ENCODE data around the gene RANBP9.

Gene RANBP9

DNA sequence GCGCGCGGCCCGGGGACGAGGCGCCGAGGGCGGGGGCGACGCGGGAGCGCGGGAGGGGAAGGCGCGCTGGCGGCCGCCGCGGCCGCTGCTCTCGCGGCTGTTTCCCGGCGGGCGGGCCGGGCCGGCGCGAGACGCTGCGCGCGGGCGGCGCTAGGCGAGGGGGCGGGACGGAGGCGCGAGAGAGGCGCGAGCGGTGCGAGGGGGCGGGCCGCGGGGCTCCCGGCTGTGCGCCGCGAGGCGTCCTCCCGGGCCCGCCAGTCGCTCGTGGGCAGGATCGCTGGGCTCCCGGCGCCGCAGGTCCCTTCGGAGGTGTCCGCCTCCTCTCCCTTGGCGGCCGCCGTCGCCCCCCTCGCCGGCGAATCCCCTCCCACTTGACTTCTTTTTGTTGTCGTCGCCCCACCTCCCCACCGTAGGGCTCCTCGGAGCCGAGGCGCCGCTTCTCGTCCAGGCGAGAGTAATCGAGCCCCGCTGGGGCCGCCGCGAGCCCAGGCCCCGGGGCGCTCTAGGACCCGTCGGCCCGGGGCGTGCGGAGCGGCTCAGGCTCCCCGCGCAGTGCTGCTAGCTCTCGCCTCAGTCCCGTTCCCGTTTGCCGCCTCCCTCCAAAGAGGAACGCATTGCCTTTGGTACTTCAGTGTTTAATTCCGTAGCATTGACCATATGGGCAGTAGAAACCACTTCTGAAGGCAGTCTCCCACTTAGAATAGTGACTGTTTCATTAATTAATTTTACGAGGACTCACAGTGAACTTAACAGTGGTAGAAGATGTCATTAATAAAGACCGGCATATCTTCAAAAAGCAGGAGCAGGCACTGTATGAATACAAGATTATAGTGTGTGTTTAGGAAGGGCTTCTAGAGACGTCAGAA, at the start of gene RANBP9:
Gene RANBP9 (minus strand): TSS at position 103 of the 866 bp plus-strand sequence. CDS start 330 bp downstream, outside the sequence.
- peak; percentile 91 for DNase-seq (ENCODE audit: low spot score)

DNA sequence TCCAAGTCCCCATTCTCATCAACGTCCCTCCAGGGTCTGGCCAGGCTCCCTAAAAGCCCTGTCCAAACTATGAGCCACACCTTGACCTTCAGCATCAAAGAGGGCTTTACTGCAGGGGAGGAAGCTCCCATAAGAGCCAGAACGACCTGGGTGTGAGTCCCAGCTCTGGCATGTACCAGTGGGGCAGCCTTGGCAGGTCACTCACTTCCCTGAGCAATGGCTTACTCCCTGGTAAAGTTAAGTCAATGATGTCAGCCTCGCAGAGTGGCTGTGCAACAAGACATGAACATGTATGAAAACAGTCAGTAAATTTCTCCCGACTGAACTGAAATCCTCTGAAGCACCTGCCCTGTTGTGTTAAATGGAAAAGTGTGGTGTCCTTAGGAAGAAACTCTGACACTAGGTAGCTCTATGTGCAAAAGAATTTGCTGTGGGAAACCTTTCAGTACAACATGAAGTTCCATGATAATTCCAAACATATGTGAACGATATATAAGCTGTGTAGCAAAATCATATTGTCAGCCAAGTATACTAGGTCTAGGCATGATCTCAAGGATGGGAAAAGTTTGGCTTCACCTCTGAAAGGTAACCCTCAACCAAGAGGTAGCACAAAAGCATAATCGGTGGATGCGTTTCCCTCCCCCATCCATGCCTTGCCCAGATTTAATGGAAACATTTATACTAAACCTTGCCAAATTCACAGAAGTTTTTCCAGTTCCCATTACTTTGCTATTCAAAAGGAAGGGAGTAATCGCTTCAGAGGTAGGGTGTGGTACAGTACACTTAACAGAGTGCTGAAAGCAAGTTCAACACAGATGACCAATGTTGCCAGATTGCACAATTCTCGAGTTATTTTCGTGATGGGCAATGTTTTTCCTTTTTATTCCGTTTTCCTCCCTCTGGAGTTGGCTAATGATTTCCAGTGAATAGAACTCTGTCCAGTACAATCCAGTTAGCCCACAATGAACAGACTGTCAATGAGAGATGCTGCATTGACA, 49.0 kb upstream of the RANBP9 start:
- no peak for DNase-seq (ENCODE audit: low spot score)

DNA sequence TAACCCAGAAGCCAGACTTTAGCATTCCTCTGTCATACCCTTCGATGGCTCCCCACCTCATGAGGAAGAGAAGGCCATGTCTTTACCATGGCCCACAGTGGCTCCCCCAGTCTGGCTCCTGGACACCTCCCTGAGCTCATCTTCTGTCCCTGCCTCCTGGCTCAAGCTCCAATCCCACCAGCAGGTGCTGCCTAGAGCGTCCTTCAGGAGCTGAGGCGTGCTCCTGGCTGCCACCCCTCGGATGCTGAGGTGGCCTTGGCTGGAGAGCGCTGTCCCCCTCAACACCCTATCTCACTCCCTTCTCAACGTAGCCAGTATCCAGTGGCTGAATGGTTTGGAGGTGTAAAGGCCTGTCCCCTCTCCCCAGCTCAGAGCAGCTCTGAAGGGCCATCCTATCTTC, 47.4 kb upstream of the RANBP9 start:
- DNase-seq (ENCODE audit: low spot score), result no peak

DNA sequence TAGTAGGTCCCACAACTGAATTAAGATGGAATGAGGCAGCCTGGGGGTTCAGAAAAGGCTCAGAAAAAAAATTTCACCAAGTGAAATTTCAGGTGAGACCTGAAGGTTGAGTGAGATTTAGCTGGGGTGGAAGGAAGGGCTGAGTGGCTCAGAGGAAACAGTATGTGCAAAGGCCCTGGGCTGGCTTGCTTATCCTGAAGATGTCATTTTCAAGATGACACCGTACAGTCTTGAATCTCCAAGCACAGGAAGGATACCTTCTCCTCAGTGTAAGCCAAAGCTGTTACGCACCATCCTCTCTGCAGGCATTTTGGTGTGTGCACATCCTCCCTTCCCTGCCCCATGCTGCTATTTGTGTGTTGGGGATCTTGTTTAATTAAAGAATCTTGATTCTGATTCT, 43.0 kb upstream of the RANBP9 start:
- no peak for DNase-seq (ENCODE audit: low spot score)

DNA sequence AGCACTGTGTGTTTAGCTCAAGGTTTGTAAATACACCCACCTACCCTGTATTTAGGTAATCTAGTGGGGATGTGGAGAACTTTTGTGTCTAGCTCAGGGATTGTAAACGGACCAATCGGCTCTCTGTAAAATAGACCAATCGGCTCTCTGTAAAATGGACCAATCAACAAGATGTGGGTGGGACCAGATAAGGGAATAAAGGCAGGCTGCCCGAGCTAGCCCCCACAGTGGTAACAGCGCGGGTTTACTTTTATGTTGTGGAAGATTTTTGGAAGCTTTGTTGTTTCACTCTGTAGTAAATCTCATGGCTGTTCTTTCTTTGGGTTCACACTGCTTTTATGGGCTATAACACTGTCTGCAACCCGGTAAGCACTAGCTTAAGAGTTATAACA, 32.1 kb upstream of the RANBP9 start:
- no peak for DNase-seq (ENCODE audit: low spot score)

DNA sequence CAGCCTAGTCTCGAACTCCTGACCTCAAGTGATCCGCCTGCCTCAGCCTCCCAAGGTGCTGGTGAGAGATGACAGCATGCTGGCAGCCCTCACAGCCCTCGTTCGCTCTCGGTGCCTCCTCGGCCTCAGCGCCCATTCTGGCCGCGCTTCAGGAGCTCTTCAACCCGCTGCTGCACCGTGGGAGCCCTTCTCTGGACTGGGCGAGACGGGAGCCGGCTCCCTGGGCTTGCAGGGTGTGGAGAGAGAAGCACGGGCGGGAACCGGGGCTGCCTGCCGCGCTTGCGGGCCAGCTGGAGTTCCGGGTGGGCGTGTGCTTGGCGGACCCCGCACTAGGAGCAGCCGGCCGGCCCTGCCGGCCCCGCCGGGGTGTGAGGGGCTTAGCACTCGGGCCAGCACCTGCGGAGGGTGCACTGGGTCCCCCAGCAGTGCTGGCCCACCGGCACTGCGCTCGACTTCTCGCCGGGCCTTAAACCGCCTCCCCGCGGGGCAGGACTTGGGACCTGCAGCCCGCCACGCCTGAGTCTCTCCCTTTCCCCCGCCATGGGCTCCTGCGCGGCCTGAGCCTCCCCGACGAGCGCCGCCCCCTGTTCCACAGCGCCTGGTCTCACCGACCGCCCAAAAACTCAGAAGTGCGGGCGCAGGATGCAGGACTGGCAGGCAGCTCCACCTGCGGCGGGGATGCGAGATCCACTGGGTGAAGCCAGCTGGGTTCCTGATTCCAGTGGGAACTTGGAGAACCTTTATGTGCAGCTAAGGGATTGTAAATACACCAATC, 31.5 kb upstream of the RANBP9 start:
- no peak for DNase-seq (ENCODE audit: low spot score)

DNA sequence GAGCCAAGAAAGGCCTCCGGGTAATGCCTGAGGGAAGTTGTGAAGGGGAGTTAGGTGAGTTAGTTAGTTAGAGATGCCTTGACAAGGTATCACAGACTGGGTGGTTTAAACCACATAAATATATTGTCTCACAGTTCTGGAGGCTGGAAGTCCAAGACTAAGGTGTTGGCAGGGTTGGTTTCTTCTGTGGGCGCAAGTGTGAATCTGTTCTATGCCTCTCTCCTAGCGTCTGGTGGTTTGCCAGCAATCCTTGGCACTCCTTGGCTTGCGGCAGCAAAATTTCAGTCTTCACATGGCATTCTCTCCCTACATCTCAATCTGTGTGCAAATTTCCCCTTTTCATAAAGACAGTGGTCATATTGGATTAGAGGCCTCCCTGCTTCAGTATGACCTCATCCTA, 29.7 kb upstream of the RANBP9 start:
- no peak for DNase-seq (ENCODE audit: low spot score)

DNA sequence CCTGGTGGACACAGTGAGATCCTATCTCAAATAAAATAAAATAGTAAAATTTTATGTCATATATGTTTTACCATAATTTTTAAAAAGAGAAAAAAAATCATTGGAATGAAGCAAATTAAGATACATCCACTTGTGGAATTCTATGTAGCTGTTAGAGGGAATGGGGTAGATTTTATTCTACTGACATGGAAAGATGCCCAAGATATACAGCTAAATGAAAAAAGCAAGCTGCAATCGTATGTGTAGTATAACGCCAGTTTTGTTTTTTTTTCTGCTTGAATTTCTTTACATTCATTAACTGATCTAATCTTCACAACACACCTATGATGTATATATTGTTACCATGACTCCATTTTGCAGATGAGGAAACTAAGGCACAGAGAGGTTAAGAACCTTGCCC, 23.4 kb upstream of the RANBP9 start:
- no peak for DNase-seq (ENCODE audit: low spot score)

DNA sequence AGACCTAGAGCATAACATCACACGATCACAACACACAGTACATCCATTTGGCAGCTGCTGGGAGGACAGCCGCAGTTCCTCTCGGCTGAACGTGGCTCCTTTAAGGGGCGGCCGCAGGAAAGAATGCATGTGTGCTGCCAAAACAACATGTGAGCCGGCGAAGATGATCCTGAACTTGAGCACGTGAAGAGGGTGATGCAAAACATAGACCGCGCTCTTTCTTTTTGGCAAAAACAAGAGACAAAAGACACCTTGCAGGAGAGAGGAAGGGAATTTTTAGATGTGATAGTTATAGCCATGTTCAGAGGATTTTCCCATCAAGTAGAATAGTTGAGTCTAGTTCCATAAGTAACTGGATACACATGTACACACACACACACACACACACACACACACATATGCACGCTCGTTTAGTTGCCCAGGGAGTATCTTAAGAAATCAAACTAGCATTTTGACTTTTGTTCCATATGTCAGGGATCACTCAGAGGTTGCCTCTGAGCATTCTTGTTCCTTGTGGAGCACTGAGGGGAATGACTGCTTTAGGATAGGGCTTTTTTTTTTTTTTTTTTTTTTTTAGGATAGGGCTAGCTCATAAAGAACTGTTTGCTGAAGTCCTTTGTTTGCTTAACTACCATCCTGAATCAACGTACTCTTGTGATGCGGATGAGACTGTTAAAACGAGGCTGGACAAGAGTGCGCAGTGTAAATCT, 21.7 kb upstream of the RANBP9 start:
- DNase-seq (ENCODE audit: low spot score), result no peak

DNA sequence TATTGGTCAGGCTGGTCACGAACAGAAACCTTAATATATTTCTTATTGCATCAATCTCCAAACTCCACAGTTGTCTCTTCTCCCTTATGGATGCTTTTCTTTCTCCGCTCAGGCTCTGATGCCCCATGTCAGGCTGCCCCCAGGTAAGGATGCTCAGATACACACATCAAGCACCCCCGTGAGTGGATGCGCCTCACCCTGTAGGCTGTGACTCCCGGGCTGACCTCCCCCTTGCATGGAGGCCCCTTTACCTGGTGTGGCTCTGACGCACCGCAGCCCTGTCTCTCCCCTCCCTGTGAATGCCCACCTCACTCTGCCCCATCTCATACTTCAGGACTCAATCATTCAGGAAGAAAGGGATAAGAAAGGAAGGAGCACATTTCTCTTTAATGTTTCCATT, 19.1 kb upstream of the RANBP9 start:
- DNase-seq (ENCODE audit: low spot score), result no peak

DNA sequence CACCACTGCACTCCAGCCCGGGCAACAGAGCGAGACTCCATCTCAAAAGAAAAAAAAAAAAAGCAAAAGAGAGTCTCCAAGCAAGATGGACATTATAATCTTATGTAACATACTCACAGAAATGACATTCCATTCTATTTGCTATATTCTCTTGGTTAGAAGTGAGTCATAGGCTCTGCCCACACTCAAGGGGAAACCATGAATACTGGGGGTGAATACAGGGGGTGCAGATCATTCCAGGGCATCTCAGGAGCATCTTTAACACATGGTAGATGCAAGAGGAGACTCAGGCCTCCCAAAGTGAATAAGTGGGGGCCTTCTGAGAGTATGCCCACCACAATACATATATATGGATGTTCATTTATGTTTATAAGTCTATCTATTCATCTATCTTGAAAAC, 18.3 kb upstream of the RANBP9 start:
- DNase-seq (ENCODE audit: low spot score), result no peak

DNA sequence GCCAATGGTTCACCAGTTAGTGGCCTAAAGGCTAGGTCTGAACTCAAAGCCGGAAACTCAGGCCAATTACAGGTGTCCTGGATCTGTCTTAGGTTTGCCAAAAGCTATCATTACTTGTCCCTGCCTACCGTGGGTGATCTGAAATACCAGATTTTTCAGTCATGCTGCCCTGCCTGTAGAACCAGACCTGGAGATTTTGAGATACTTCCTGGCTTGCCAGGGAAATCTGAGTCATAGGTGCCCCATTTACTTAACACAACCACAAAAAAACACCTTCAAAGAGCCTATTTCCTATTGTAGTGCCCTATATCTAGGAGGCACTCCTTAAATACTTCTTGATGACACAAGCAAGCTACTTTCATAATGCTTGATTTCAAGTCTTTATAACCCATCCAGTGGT, 13.9 kb upstream of the RANBP9 start:
- no peak for DNase-seq (ENCODE audit: low spot score)

DNA sequence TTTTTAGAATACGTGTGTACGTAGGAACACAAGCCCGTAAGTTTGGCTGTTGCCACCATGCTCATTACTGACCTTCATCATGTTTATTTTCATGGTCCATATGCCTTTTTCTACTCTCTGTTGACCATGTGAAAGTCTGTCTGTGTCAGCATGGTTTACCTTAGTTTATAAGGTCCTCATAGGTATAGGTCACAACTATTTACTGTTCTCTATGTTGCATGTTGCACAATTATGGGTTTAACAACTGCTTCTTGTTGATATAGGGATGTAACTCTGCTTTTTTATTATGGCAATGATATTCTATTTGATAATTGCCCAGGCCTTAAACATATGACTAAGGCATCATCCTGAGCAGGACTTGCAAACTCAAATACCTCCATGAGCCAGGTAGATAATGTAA, 13.4 kb upstream of the RANBP9 start:
- DNase-seq (ENCODE audit: low spot score), result no peak

DNA sequence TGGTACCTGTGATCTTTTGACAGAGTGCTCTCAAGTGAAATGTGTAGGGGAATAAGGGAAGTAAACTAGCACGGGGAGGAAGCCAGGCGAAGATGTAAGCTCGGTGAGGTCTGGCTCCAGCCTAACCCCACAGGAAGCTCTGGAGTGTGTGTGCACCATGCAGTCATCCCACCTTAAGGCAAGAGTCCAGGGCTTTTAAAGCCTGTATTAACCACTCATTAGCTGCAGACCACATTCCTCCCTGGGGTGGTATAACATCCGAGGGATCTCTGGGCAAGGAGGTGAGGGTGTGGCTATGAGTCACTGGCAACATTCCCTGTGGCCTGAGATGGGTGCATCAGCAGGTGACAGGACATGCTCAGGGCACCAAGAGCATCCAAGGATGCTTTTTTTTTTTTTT, 12.5 kb upstream of the RANBP9 start:
- DNase-seq (ENCODE audit: low spot score), result no peak

DNA sequence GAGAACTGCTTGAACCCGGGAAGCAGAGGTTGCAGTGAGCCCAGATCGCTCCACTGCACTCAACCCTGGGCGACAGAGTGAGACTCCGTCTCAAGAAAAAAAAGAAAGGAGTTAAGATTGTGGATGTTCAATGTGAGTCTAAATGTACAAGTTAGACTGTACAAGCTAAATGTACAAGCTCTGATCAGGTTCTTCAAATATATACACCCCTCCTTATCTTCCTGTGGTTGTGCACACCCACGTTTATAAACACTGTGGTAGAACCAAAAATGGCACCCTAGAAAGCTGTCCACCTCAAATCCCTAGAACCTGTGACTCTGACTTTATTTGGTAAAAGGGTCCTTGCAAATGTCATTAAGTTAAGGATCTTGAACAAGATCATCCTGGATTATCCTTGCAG, 11.2 kb upstream of the RANBP9 start:
- DNase-seq (ENCODE audit: low spot score), result no peak

DNA sequence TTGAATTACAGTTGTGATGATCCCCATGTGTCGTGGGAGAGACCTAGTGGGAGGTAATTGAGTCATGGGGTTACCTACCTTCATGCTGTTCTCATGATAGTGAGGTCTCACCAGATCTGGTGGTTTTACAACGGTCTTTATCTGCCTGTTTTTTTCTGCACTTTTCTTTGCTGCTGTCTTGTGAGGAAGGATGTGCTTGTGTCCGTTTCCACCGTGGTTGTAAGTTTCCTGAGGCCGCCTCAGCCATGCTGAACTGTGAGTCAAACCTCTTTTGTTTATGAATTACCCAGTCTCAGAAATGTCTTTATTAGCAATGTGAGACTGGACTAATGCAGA, 6.5 kb upstream of the RANBP9 start:
- DNase-seq (ENCODE audit: low spot score), result no peak

DNA sequence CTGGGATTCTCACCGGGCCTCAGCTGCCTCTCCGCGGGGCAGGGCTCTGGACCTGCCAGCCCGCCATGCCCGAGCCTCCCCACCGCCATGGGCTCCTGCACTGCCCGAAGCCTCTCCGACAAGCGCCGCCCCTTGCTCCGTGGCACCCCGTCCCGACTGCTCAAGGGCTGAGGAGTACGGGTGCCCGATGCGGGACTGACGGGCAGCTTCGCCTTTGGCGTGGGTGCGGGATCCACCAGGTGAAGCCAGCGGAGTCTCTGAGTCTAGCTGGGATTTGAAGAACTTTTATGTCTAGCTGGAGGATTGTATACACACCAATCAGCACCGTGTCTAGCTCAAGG, 5.3 kb upstream of the RANBP9 start:
- no peak for DNase-seq (ENCODE audit: low spot score)

DNA sequence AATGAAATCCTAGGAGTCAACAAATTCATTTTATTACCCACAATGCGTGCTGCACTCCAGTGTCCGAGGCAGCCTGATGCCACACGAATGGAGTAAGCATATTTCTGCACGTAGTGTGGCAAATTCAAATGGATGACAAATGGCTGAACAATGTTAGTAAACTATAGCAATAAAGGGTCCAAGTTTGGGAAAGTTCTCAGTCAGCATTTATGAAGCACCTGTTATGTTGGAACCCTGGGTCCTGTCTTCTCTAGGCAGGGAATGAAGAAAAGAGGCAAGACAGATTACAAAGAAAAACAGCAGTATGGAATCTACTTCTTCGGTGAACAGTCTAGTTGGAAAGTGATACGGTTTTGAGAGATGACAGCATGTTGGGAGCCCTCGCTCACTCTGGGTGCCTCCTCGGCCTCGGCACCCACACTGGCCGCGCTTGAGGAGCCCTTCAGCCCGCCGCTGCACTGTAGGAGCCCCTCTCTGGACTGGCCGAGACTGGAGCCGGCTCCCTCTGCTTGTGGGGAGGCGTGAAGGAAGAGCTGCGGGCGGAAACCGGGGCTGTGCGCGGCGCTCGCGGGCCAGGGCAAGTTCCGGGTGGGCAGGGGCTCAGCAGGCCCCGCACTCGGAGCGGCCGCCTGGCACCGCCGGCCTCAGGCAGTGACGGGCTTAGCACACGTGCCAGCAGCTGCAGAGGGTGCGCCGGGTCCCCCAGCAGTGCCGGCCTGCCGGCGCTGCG, 4.8 kb upstream of the RANBP9 start:
- DNase-seq (ENCODE audit: low spot score), result no peak

DNA sequence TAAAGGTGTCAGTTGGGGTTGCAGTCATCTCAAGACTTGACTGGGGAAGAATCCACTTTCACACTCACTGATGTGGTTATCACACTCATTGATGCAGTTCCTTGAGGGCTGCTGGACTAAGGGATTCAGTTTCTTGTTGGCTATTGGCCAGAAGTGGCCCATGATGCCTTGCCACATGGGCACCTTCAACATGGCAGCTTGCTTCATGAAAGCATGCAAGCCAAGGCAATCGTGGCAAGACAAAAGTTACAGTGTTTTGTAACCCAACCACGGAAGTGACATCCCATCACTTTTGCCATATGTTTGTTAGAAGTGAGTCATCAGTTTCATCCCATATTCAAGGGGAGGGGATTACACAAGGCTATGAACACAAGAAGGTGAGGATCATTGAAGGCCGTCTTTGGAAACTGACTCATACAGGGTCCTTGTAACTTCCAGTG, 3.8 kb upstream of the RANBP9 start:
- no peak for DNase-seq (ENCODE audit: low spot score)

DNA sequence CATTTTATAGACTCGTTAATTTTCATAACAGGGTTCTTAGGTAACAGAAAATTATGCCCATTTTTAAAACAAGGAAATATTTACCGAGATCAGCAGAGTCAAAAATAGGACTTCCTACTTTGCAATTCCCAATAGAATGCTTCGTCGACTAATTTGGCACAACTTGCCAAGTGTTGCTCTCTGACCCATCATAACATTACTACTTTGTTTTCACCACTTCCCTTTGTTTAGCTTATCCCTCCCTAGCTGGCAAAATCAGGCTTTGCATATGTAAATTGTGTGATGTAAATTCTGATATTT, 914 bp upstream of the RANBP9 start:
- DNase-seq (ENCODE audit: low spot score), result no peak

DNA sequence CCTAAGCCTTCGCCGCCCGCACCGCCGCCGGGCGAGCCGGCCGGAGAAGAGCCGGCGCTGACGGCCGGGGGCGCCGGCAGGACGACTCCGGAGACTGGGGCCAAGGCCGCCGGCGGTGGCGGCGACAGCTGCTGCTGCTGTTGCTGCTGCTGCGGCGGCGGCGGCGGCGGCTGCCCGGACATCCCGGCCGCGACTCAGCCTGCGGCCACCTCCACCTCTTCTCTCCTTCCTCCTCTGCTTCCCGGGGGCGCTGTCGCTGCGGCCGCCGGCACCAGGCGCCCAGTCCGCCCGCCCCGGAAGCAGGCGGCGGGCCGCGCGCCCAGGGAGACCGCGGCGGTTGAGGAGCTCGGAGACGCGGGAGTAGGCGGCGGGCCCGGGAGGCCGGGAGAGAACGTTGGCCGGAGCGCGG, 307 bp downstream of the RANBP9 start:
- DNase-seq (ENCODE audit: low spot score), result no peak
